Loucy (cell line): ENCODE data around the gene NUP50.

Experiments used
- H2AFZ ChIP-seq: fragments of 200-600 bp; sonication (generic); 2 replicates; pipeline ENCODE4 v1.6.0; 2016; ENCODE audit warnings: antibody characterized with exemption, mild to moderate bottlenecking, low read length, moderate library complexity
- H3F3A ChIP-seq: fragments of 200-600 bp; 2 replicates; pipeline ENCODE4 v1.6.0; 2016; ENCODE audit warnings: antibody characterized with exemption, low read depth, mild to moderate bottlenecking
- H3K27me3 ChIP-seq: fragments of 200-600 bp; sonication (generic); 2 replicates; pipeline ENCODE4 v1.6.1; 2014; ENCODE audit warnings: low read length, mild to moderate bottlenecking; ENCODE audit not compliant: insufficient read depth, poor library complexity, severe bottlenecking
- H3K36me3 ChIP-seq: fragments of 200-600 bp; sonication (generic); 2 replicates; pipeline ENCODE4 v1.6.1; 2016; ENCODE audit warnings: low read length; ENCODE audit not compliant: insufficient read depth
- H3K4me1 ChIP-seq: fragments of 200-600 bp; sonication (generic); 2 replicates; pipeline ENCODE4 v1.5.1; 2014; ENCODE audit warnings: low read length, mild to moderate bottlenecking; ENCODE audit not compliant: insufficient read depth, poor library complexity, severe bottlenecking
- H3K4me2 ChIP-seq: fragments of 200-600 bp; sonication (generic); 2 replicates; pipeline ENCODE4 v1.6.0; 2014; ENCODE audit warnings: antibody characterized with exemption, low read length, low read depth, mild to moderate bottlenecking; ENCODE audit not compliant: poor library complexity, severe bottlenecking
- H3K4me3 ChIP-seq: fragments of 200-600 bp; sonication (generic); 2 replicates; pipeline ENCODE4 v1.5.1; 2014; ENCODE audit warnings: low read length, mild to moderate bottlenecking, mixed read lengths; ENCODE audit not compliant: poor library complexity, severe bottlenecking
- H3K79me2 ChIP-seq: fragments of 200-600 bp; sonication (generic); 2 replicates; pipeline ENCODE4 v1.6.1; 2014; ENCODE audit warnings: low read length; ENCODE audit not compliant: insufficient read depth
- H3K9ac ChIP-seq: fragments of 200-600 bp; sonication (generic); 2 replicates; pipeline ENCODE4 v1.6.0; 2014; ENCODE audit warnings: mild to moderate bottlenecking, low read depth, low read length, moderate library complexity; ENCODE audit not compliant: poor library complexity, severe bottlenecking
- H3K9me2 ChIP-seq: fragments of 200-600 bp; sonication (generic); replicated peaks from 2 replicates; pipeline ENCODE4 v1.6.1; 2016; ENCODE audit warnings: low read depth, low read length, mixed read lengths
- H3K9me3 ChIP-seq: fragments of 200-600 bp; sonication (generic); 2 replicates; pipeline ENCODE4 v1.6.1; 2014; ENCODE audit warnings: mild to moderate bottlenecking, antibody characterized with exemption, low read length, low read depth; ENCODE audit not compliant: insufficient read depth
- H4K20me1 ChIP-seq: fragments of 200-600 bp; sonication (generic); 2 replicates; pipeline ENCODE4 v1.6.0; 2014; ENCODE audit warnings: antibody characterized with exemption, low read length, mild to moderate bottlenecking; ENCODE audit not compliant: insufficient read depth, poor library complexity, severe bottlenecking
- EZH2phosphoT487 ChIP-seq: fragments of 200-600 bp; IDR thresholded peaks from 2 replicates; pipeline ENCODE4 v1.6.1; 2018; ENCODE audit warnings: antibody characterized with exemption, mild to moderate bottlenecking, moderate library complexity, borderline replicate concordance
- TF ChIP-seq, protein P1 (sequence below): fragments of 200-600 bp; sonication (generic); conservative IDR thresholded peaks from 2 replicates; pipeline ENCODE4 v1.5.1; 2014; ENCODE audit warnings: mild to moderate bottlenecking, antibody characterized with exemption, low read length

NUP50 gene

DNA sequence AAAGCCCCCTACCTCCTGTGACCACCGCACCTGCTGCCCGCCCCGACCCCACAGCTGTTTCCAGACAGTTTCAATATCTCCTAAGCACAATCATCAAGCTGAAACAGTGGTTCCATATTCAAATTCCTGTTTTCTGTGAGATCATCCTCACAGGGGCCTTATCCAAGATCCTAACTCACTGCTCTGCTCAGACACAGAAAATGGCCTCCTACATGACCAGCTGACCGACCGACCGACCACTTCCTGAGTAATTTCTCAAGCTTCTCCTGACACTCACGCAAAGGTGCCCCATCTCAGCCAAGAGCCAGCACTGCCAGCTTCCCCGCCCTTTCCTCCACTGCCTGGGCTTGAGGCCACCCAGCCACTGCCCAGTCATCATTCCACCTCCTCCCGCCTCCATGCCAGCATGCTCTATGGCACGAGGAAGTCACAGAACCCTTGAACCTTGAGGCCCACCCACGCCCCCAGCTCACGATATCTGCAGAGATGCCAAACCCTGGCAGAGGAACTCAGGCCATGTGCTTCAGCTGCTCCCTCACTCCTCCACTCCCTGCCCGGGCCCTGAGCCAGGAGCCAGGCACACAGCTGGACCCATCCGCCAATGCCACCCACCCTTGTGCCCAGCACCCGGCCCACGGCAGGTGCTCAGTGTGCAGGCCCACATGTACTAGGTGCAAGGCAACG lies 62.9 kb downstream of the NUP50 start:
- Histone ChIP-seq H4K20me1 (no peaks in the 10 kb centered on the region), H3K36me3 (no peaks in the 10 kb centered on the region), H3K9me2 (no peaks in the 10 kb centered on the region), H3K4me2 (no peak overlapping the region), H3K27me3 (no peaks in the 10 kb centered on the region), H3K4me1 (no peaks in the 10 kb centered on the region), H2AFZ (no peak overlapping the region), H3F3A (no peaks in the 10 kb centered on the region), H3K79me2 (no peaks in the 10 kb centered on the region), H3K4me3 (no peak overlapping the region), H3K9ac (no peak overlapping the region), H3K9me3 (no peaks in the 10 kb centered on the region)
- TF ChIP-seq EZH2phosphoT487: no peak
- TF ChIP-seq, protein P1, sequence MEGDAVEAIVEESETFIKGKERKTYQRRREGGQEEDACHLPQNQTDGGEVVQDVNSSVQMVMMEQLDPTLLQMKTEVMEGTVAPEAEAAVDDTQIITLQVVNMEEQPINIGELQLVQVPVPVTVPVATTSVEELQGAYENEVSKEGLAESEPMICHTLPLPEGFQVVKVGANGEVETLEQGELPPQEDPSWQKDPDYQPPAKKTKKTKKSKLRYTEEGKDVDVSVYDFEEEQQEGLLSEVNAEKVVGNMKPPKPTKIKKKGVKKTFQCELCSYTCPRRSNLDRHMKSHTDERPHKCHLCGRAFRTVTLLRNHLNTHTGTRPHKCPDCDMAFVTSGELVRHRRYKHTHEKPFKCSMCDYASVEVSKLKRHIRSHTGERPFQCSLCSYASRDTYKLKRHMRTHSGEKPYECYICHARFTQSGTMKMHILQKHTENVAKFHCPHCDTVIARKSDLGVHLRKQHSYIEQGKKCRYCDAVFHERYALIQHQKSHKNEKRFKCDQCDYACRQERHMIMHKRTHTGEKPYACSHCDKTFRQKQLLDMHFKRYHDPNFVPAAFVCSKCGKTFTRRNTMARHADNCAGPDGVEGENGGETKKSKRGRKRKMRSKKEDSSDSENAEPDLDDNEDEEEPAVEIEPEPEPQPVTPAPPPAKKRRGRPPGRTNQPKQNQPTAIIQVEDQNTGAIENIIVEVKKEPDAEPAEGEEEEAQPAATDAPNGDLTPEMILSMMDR: no peak

DNA sequence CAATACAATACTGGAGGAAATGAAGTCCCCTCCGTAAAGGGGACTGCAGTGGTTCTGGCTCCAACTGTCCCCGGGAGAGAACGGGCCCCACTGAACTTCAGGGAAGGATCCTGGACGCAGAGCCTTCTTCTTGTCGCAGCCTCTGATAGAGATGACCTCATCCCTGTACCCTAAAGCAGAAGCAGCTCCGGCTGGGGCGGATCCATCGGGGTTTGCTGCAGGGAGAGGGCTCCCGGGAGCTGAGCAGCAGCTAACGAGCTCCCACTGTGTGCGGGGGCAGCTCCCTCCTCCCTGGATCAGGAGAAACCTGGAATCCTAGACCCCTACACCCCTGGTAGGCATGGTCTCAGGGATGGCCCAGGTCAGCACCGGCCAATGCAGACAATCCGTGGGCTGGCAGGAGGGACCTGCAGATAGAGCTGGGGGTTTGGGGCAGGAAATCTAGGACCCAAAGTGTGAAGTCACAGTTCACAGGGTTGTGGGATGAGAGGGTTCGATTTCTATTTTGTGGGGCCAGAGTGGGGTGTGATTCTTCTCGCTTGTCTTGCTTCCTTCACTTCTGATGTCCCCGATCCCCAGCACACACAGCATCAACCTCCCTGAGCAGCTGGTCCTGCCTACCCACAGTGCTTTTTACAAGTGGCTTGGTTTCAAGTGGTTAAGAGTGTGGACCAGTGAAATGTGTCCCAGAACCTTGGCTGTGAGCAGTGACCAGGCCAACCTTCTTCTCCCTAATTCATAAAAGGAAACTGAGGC lies 64.1 kb downstream of the NUP50 start:
- H3K9me3 ChIP-seq: no peaks in the 10 kb centered on the region
- H4K20me1 ChIP-seq: no peaks in the 10 kb centered on the region
- H2AFZ ChIP-seq: no peak overlapping the region
- no peaks in the 10 kb centered on the region for H3K79me2 ChIP-seq
- H3K27me3 ChIP-seq: no peaks in the 10 kb centered on the region
- no peaks in the 10 kb centered on the region for H3K9me2 ChIP-seq
- H3K9ac ChIP-seq: no peak overlapping the region
- TF ChIP-seq EZH2phosphoT487: no peak
- TF ChIP-seq, protein P1: no peak
- H3K4me1 ChIP-seq: no peaks in the 10 kb centered on the region
- no peaks in the 10 kb centered on the region for H3F3A ChIP-seq
- no peaks in the 10 kb centered on the region for H3K36me3 ChIP-seq
- H3K4me2 ChIP-seq: no peak overlapping the region
- no peak overlapping the region for H3K4me3 ChIP-seq

DNA sequence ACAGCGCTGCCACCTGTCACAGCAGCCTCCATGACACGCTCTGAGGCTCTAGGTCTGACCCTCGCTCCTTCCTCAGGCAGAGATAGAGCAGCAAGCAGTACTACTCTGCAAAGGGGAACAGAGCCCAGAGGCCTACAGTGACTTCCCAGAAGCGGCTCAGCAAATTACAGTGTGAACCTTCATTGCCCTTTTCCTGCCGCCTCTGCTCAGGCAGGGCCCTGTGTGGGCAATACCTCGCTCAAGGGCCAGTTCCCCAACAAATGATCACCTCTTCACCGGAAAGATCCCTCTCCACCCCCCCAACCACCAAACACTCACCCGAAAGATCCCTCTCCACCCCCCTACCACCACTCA lies 64.7 kb downstream of the NUP50 start:
- Histone ChIP-seq H3K4me1 (no peaks in the 10 kb centered on the region), H2AFZ (no peak overlapping the region), H3K79me2 (no peaks in the 10 kb centered on the region), H4K20me1 (no peaks in the 10 kb centered on the region), H3F3A (no peaks in the 10 kb centered on the region), H3K27me3 (no peaks in the 10 kb centered on the region), H3K36me3 (no peaks in the 10 kb centered on the region), H3K4me3 (no peak overlapping the region), H3K4me2 (no peak overlapping the region), H3K9me3 (no peaks in the 10 kb centered on the region), H3K9me2 (no peaks in the 10 kb centered on the region), H3K9ac (no peak overlapping the region)
- no peak for TF ChIP-seq EZH2phosphoT487
- TF ChIP-seq, protein P1: no peak
